Endothelial cell (in vitro differentiated cells): Measurements from ENCODE around the gene KIAA0930. TPM values are rescaled to one million over a fixed set of nuclear protein-coding genes. Genes with fewer than 3 reads are reported as not detected.

ENCODE experiments used
- DNase-seq: peaks from one replicate; pipeline ENCODE4 v3.0.0; 2021; ENCODE audit warnings: low spot score
- H3K27ac Mint-ChIP-seq: one replicate; pipeline ENCODE4 v1.8.0; 2021; ENCODE audit warnings: mixed read lengths, inconsistent platforms; ENCODE audit not compliant: unreplicated experiment
- H3K27me3 Mint-ChIP-seq: one replicate; pipeline ENCODE4 v1.8.0; 2021; ENCODE audit warnings: mild to moderate bottlenecking, moderate library complexity, mixed read lengths, inconsistent platforms; ENCODE audit not compliant: unreplicated experiment
- H3K36me3 Mint-ChIP-seq: one replicate; pipeline ENCODE4 v1.8.0; 2021; ENCODE audit warnings: mild to moderate bottlenecking, low read depth, mixed read lengths, inconsistent platforms; ENCODE audit not compliant: unreplicated experiment
- H3K4me1 Mint-ChIP-seq: one replicate; pipeline ENCODE4 v1.8.0; 2021; ENCODE audit warnings: mild to moderate bottlenecking, mixed read lengths, inconsistent platforms; ENCODE audit not compliant: unreplicated experiment
- H3K4me3 Mint-ChIP-seq: one replicate; pipeline ENCODE4 v1.8.0; 2021; ENCODE audit warnings: mild to moderate bottlenecking, mixed read lengths, inconsistent platforms; ENCODE audit not compliant: unreplicated experiment
- H3K9me3 Mint-ChIP-seq: one replicate; pipeline ENCODE4 v1.8.0; 2021; ENCODE audit warnings: mixed read lengths, inconsistent platforms; ENCODE audit not compliant: unreplicated experiment
- total RNA-seq: library from RNA; stranded (reverse); fragmentation: NEBNext Ultra II Directional; extraction: Animal tissue kit (Norgen Biotek cat#: 25700); gene quantifications from one replicate; pipeline ENCODE4 v1.2.1, GENCODE V29; 2021; ENCODE audit not compliant: unreplicated experiment
- TF ChIP-seq, protein P1 (sequence below): fragments of 200-600 bp; sonication (generic); IDR thresholded peaks from one replicate; pipeline ENCODE4 v1.5.0; 2021; ENCODE audit warnings: antibody characterized with exemption; ENCODE audit not compliant: unreplicated experiment

KIAA0930 gene
- total RNA-seq, 1 donor from 2014 or later = 18.7 TPM

DNA sequence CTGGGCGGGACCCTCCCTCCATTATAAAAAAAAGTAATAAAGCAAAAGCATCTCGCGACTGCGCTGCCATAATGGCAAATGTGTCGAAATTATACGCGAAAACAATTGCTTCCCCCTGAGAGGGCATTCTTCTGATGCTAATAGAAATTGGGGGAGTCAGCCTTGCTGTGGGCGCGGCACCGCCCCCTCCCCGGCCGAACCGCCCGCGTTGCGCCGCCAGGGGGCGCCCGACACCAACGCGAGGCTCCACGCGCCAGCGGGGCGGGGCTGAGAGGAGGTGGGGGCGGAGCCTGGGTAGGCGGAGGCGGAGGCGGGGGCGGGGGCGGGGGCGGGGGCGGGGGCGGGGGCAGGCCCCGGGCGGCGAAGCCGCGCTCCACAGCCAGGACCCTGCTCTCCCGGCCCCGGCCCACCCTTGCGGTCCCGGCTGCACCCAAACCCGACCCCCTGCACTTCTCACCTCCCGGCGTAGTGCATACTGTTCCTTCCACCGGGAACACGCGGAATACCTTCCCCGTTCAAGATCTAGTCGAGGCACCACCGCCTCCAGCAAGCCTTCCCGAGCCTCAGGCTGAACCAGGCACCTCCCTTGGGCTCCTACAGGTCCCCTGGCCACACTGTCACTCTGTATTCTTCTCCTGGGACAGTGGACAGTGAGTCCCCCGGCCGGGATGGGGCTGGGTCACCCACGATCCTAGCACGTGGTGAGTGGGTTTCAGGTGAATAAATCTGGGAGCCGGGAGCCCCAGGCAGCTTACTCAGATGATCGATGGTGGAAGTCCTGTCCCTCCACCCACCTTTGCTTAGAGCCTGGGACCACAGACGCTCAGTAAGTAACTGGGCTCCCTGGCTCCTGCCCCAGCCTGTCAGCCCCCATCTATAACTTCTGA lies 28.5 kb upstream of the KIAA0930 start:
- no peak overlapping the region for H3K27ac Mint-ChIP-seq
- H3K36me3 Mint-ChIP-seq = peaks cover 3% of the 10 kb centered on the region
- no peaks in the 10 kb centered on the region for H3K9me3 Mint-ChIP-seq
- peak overlapping the region; percentile 89 for H3K4me3 Mint-ChIP-seq
- peaks cover 4% of the 10 kb centered on the region for H3K27me3 Mint-ChIP-seq
- no peaks in the 10 kb centered on the region for H3K4me1 Mint-ChIP-seq
- TF ChIP-seq, protein P1, sequence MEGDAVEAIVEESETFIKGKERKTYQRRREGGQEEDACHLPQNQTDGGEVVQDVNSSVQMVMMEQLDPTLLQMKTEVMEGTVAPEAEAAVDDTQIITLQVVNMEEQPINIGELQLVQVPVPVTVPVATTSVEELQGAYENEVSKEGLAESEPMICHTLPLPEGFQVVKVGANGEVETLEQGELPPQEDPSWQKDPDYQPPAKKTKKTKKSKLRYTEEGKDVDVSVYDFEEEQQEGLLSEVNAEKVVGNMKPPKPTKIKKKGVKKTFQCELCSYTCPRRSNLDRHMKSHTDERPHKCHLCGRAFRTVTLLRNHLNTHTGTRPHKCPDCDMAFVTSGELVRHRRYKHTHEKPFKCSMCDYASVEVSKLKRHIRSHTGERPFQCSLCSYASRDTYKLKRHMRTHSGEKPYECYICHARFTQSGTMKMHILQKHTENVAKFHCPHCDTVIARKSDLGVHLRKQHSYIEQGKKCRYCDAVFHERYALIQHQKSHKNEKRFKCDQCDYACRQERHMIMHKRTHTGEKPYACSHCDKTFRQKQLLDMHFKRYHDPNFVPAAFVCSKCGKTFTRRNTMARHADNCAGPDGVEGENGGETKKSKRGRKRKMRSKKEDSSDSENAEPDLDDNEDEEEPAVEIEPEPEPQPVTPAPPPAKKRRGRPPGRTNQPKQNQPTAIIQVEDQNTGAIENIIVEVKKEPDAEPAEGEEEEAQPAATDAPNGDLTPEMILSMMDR = peak; percentile 99
- DNase-seq = peak; percentile 96

DNA sequence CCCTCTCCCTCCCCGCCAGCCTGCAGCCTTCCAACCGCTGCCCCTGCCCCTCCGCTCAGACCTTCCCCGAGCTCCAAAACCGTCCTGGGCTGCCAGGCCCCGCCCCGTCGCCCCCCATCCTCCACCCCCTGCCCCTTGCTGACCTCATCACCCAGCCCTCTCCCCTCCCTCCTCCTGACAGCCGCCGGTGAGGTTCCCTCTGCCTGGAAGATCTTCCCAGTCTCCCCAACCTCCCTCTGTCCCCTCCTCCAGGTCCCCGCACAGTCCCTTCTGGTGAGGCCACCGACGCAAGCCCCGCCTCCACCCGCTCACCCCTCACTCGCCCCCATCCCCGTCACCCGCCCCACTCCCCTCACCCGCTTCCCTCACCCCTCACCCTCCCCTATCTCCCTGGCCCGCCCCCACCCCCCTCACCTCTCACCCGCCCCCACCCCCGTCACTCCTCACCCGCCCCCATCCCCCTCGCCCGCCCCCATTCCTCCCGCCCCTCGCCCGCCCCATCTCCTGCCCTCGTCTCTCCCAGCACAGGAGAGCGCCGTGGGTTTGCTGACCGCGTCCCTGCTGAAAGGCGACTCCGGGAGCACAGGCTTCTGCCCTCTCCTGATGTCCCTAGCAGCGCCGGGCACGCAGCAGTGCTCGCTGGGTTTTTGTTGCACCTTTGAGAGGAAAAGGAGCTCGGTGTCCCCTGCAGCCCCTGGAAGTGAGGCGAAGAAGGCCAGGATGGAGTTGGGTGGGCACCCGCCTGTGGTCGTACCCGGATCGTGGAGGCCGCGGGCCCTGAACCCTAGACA lies 27.7 kb upstream of the KIAA0930 start:
- DNase-seq = peak; percentile 58
- TF ChIP-seq, protein P1 = no peak
- Mint-ChIP-seq H3K9me3 (no peaks in the 10 kb centered on the region), H3K36me3 (no peaks in the 10 kb centered on the region), H3K27ac (no peak overlapping the region), H3K4me3 (peak overlapping the region; percentile 89), H3K27me3 (peaks cover 2% of the 10 kb centered on the region), H3K4me1 (no peaks in the 10 kb centered on the region)

DNA sequence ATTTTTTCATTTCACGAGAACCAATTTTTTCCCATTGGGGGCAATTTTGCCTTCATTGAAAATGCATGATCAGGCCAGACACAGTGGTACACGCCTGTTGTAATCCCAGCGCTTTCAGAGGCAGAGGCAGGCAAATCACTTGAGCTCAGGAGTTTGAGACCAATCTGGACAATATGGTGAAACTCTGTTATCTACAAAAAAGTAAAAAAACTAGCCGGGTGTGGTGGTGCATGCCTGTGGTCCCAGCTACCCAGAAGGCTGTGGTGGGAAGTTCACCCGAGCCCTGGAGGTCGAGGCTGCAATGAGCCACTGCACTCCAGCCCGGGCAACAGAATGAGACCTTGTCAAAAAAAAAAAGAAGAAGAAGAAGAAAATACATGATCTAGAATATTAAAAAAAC lies 24.8 kb upstream of the KIAA0930 start:
- DNase-seq = no peak
- Mint-ChIP-seq H3K4me1 (no peaks in the 10 kb centered on the region), H3K27ac (no peak overlapping the region), H3K27me3 (peaks cover 2% of the 10 kb centered on the region), H3K36me3 (no peaks in the 10 kb centered on the region), H3K9me3 (no peaks in the 10 kb centered on the region), H3K4me3 (no peak overlapping the region)
- TF ChIP-seq, protein P1 = no peak

DNA sequence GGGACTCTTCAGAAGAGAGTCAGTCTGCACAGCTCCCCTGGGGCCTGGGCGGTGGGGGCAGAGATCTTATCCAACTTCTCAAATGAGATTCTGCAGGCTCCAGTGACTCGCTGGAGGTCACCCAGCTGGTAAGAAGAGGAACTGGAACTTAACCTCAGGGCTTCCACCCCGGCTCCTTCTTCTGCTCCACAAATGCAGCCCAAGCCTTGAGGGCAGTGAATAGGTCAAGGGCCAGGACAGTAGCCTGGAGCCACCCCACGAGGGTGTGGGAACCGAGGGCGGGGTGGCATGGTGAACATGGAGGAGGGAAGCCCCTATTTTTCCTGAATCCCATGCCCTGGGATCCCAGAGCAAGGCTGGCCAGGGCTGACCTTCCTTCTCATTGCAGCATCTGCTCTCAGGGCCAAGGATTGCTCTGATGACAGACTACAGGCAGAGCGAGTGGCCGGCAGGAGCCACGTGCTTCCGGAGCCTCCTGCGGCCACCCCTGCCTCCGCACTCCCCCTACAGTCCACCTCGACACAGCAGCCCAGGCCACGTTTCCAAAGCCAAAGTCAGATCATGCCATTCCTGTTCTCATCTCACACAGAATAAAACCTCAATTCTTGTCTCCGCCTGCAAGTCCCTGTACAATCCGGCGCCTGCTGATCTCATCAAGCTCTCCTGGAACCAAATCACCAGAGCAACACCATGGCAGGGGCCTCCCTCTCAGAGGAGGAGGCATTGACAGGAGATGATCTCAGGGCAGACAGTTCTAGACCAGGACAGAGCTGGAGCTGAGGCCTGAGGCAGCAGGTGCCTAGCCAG lies 23.0 kb upstream of the KIAA0930 start:
- no peak overlapping the region for H3K4me3 Mint-ChIP-seq
- H3K27ac Mint-ChIP-seq = no peak overlapping the region
- H3K27me3 Mint-ChIP-seq = no peaks in the 10 kb centered on the region
- TF ChIP-seq, protein P1 = peak; percentile 41
- peak; percentile 71 for DNase-seq
- no peaks in the 10 kb centered on the region for H3K9me3 Mint-ChIP-seq
- no peaks in the 10 kb centered on the region for H3K36me3 Mint-ChIP-seq
- no peaks in the 10 kb centered on the region for H3K4me1 Mint-ChIP-seq
